T-helper 2 cell treated with Interferon-gamma antibody and Interleukin-4, amounts not matched to agents 5 μg/mL and 100 μg/mL, for 36 hours (primary cell): ENCODE results near the gene PCSK1N.
"Not testable (repeated sequence)": the region's sequence is repeated elsewhere in the genome, so short reads cannot be mapped to it uniquely, and the experiment has no call there.

Source experiments
- DNase-seq: peaks from one replicate; pipeline ENCODE4 v3.0.0; 2021; ENCODE audit warnings: low spot score
- H3K27ac Mint-ChIP-seq: one replicate; pipeline ENCODE4 v1.8.0; 2021; ENCODE audit warnings: mild to moderate bottlenecking, mixed read lengths
- H3K27me3 Mint-ChIP-seq: one replicate; pipeline ENCODE4 v1.8.0; 2021; ENCODE audit warnings: low read depth, mixed read lengths
- H3K36me3 Mint-ChIP-seq: one replicate; pipeline ENCODE4 v1.8.0; 2021; ENCODE audit warnings: low read depth, mixed read lengths
- H3K4me1 Mint-ChIP-seq: one replicate; pipeline ENCODE4 v1.8.0; 2021; ENCODE audit warnings: low read depth, mixed read lengths
- H3K4me3 Mint-ChIP-seq: one replicate; pipeline ENCODE4 v1.8.0; 2022; ENCODE audit warnings: mild to moderate bottlenecking, moderate library complexity, mixed read lengths
- H3K9me3 Mint-ChIP-seq: one replicate; pipeline ENCODE4 v1.8.0; 2021; ENCODE audit warnings: mixed read lengths

PCSK1N gene, protein sequence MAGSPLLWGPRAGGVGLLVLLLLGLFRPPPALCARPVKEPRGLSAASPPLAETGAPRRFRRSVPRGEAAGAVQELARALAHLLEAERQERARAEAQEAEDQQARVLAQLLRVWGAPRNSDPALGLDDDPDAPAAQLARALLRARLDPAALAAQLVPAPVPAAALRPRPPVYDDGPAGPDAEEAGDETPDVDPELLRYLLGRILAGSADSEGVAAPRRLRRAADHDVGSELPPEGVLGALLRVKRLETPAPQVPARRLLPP

DNA sequence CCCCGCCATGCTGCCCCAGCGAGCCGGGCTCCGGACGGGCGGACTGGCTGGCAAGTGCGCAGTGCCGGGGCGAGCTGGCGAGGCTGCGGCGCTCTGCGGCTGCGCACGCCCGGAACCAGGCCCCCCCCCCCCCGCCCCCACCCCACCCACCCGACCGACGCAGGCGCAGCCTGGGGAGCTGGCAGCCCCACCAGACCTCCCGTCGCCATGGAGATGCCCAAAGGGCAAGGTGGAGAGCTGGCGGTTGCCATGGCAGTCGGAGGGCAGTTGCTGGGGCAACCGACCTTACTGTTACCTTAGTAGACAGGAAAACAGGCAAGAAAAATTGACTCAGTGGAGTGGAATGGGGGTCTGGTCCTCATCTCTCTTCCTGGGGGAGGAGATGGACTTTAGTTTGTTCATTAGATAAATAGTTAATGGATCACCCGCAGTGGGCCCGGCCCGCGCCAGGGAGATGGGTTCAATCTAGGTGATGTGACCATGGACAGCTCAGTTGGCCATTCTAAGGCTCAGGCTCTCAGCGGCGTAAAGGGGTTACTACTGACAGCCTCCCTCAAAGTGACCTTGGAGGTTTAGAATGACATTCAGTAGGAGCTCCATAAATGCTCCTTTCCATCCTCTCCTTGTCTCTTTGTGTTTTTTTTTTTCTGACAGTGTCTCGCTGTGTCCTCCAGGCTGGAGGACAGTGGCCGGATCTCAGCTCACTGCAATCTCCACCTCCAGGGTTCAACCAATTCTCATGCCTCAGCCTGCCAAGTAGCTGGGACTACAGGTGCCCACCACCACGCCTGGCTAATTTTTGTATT, at the start of gene PCSK1N:
TSS of gene PCSK1N (minus strand) at position 87 of the 806 bp plus-strand sequence. CDS start at position 9, 78 bp downstream.
- H3K27ac Mint-ChIP-seq, result peak within 1 kb of the TSS; percentile 43
- H3K9me3 Mint-ChIP-seq, result no peaks in the 10 kb centered on the region
- H3K4me3 Mint-ChIP-seq, result peak within 1 kb of the TSS; percentile 74
- no peaks in the 10 kb centered on the region for H3K36me3 Mint-ChIP-seq
- no peak for DNase-seq
- peaks cover 9% of the 10 kb centered on the region for H3K4me1 Mint-ChIP-seq
- H3K27me3 Mint-ChIP-seq, result peaks cover 48% of the 10 kb centered on the region

DNA sequence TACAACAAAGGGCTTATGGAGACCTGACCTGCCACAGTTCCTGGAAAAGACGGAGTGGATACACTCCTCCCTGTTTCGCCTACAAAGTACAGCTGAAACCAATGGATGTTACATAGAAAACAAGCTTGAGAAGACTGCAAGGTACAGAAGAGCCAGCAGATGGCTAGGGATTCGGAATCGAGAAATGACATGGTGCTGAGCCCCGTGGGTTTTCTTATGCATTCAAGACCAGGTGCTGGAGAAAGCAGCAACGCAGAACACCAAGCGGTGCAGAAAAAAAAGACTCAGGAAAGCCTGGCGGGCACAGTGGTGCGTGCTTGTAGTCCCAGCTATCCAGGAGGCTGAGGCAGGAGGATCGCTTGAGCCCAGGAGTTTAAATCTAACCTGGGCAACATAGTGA, 48.3 kb upstream of the PCSK1N start:
- H3K4me1 Mint-ChIP-seq, result no peaks in the 10 kb centered on the region
- no peaks in the 10 kb centered on the region for H3K36me3 Mint-ChIP-seq
- DNase-seq, result no peak
- H3K9me3 Mint-ChIP-seq, result no peaks in the 10 kb centered on the region
- no peak overlapping the region for H3K27ac Mint-ChIP-seq
- no peaks in the 10 kb centered on the region for H3K27me3 Mint-ChIP-seq
- no peak overlapping the region for H3K4me3 Mint-ChIP-seq

DNA sequence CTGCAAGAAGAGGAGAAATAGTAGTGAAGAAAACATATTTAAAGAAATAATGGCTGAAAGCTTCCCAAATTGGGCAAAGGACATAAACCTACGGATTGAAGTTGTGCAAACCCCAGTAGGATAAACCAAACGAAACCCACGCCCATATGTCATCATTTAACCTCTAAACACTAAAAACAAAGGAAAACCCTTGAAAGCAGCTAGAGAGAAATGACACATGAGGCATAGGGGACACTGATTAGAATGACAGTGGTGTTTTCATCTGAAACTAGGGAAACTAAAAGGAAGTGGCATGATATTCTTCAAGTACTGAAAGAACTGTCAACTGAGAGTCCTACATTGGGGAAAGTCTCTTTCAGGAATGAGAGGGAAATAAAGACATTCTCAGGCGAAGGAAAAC, 41.5 kb upstream of the PCSK1N start:
- H3K36me3 Mint-ChIP-seq, H3K4me3 Mint-ChIP-seq, H3K27me3 Mint-ChIP-seq, DNase-seq, H3K9me3 Mint-ChIP-seq, H3K4me1 Mint-ChIP-seq, H3K27ac Mint-ChIP-seq: not testable (repeated sequence)

DNA sequence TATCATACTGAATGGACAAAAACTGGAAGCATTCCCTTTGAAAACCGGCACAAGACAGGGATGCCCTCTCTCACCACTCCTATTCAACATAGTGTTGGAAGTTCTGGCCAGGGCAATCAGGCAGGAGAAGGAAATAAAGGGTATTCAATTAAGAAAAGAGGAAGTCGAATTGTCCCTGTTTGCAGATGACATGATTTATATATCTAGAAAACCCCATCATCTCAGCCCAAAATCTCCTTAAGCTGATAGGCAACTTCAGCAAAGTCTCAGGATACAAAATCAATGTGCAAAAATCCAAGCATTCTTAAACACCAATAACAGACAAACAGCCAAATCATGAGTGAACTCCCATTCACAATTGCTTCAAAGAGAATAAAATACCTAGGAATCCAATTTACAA, 36.6 kb upstream of the PCSK1N start:
- H3K36me3 Mint-ChIP-seq, DNase-seq, H3K27me3 Mint-ChIP-seq, H3K4me1 Mint-ChIP-seq, H3K9me3 Mint-ChIP-seq, H3K4me3 Mint-ChIP-seq, H3K27ac Mint-ChIP-seq: not testable (repeated sequence)

DNA sequence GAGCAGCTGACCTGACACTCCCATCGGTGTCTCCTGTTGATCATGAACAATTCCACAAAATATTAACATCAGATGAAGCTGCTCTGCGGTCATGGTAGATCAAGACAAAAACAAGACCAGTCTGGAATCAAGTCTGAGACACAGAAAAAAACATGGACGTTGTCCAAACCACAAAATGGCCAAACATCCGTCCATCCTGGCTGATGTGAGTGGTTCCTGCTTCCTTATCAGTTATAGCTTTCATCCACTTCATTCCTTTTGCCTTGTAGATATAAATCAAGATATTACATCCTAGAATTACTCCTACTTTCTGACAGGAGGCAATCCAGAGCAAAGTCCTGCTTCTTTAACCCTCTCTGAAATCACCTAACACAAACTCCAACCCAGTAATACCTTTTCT, 28.8 kb upstream of the PCSK1N start:
- Mint-ChIP-seq H3K36me3 (no peaks in the 10 kb centered on the region), H3K9me3 (no peaks in the 10 kb centered on the region), H3K27me3 (peaks cover 5% of the 10 kb centered on the region), H3K4me1 (no peaks in the 10 kb centered on the region), H3K4me3 (no peak overlapping the region), H3K27ac (no peak overlapping the region)
- no peak for DNase-seq

DNA sequence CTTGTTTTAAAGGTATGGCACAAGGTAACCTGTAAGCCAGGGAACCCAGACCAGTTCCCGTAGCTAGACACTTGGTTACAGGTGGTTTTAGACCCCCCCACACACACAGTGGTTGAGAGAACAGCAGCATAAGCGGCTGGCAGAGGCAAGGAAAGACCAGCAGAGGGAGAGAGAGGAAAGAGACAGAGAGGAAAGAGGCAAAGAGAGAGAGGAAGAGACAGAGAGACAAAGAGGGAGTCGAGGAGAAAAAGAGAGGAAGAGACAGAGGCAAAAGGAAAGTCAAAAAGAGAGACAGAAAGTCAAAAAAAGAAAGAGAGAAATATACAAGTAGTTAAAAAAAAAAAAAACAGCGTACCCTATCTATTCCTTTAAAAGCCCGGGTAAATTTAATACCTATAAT, 19.5 kb upstream of the PCSK1N start:
- Mint-ChIP-seq H3K27ac (no peak overlapping the region), H3K9me3 (no peaks in the 10 kb centered on the region), H3K36me3 (no peaks in the 10 kb centered on the region), H3K4me1 (peaks cover 6% of the 10 kb centered on the region), H3K4me3 (no peak overlapping the region), H3K27me3 (peaks cover 20% of the 10 kb centered on the region)
- DNase-seq, result no peak

DNA sequence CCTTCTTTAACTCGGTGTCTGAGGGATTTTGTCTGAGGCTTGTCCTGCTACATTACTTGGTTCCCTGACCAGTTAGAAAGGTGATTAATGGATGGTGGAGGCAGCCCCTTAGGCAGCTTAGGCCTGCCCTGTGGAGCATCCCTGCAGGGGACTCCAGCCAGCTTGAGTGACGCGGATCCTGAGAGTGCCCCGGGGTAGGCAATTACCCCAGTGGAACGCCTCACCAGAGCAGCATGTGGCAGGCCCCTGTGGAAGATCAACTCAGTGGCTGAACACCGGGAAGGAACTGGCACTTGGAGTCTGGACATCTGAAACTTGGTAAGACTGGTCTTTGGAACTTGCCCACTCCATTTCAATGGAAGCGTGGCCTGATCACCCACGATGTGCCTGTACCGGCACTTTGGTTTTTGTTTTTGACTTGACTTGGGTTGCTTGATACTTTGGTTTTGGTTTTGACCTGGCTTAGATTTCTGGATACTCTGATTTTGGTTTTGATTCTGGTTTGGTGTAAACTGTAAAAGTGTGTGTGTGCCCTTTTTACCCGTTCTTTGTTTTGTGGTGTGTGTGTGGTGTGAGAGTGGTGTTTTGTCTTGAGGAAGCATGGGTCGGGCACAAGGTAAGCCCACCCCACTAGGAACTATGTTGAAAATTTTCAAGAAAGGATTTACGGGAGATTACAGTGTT, 18.9 kb upstream of the PCSK1N start:
- H3K4me3 Mint-ChIP-seq, H3K36me3 Mint-ChIP-seq, H3K27ac Mint-ChIP-seq, DNase-seq, H3K4me1 Mint-ChIP-seq, H3K9me3 Mint-ChIP-seq: not testable (repeated sequence)
- H3K27me3 Mint-ChIP-seq, result peaks cover 20% of the 10 kb centered on the region

DNA sequence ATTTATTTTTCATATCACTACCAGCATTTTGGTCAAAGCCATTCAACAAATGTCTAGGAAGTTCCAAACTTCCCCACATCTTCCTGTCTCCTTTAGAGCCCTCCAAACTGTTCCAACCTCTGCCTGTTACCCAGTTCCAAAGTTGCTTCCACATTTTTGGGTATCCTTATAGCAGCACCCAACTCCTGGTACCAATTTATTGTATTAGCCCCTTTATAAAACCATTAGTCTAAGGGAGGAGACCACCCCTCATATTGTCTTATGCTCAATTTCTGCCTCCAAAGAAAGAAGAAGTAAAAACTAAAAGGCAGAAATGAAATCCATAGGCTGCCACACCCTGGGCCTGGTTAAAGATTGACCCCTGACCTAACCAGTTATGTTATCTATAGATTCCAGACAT, 18.1 kb upstream of the PCSK1N start:
- H3K9me3 Mint-ChIP-seq, DNase-seq, H3K36me3 Mint-ChIP-seq, H3K4me3 Mint-ChIP-seq, H3K27ac Mint-ChIP-seq: not testable (repeated sequence)
- peaks cover 24% of the 10 kb centered on the region for H3K27me3 Mint-ChIP-seq
- peaks cover 11% of the 10 kb centered on the region for H3K4me1 Mint-ChIP-seq

DNA sequence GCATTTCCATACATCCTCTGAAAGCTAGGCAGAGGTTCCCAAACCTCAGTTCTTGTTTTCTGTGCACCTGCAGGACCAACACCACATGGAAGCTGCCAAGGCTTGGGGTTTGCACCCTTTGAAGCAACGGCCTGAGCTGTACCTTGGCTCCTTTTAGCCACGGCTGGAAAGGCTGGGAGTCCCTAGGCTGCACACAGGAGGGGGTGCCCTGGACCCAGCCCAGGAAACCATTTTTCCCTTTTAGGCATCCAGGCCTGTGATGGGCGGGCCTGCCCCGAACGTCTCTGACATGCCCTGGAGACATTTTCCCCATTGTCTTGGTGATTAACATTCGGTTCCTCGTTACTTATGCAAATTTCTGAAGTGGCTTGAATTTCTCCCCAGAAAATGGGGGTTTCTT, 17.4 kb upstream of the PCSK1N start:
- H3K9me3 Mint-ChIP-seq, result no peaks in the 10 kb centered on the region

DNA sequence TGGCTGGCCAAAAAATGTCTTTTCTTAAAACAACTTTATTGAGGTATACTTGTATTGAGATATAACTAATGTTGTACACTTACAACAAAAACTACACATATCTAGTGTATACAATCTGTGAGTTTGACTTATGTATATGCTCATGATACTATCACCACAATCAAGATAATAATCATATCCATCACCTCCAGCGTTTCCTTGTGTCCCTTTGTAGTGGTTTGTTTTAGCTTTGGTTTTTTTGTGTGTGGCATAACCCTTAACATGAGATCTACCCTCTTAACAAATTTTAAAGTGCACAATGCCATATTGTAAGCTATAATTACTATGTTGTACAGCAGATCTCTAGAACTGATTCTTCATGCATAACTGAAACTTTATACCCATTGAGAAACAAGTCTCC, 13.4 kb upstream of the PCSK1N start:
- Mint-ChIP-seq H3K36me3 (no peaks in the 10 kb centered on the region), H3K4me3 (no peak overlapping the region), H3K27me3 (peaks cover 6% of the 10 kb centered on the region), H3K27ac (no peak overlapping the region), H3K4me1 (peaks cover 5% of the 10 kb centered on the region), H3K9me3 (no peaks in the 10 kb centered on the region)
- no peak for DNase-seq

More for the DNA sequence above, 17.4 kb upstream of the PCSK1N start:
- no peak for DNase-seq
- Mint-ChIP-seq H3K27me3 (peaks cover 24% of the 10 kb centered on the region), H3K27ac (no peak overlapping the region), H3K4me1 (peaks cover 11% of the 10 kb centered on the region), H3K4me3 (no peak overlapping the region), H3K36me3 (no peaks in the 10 kb centered on the region)

DNA sequence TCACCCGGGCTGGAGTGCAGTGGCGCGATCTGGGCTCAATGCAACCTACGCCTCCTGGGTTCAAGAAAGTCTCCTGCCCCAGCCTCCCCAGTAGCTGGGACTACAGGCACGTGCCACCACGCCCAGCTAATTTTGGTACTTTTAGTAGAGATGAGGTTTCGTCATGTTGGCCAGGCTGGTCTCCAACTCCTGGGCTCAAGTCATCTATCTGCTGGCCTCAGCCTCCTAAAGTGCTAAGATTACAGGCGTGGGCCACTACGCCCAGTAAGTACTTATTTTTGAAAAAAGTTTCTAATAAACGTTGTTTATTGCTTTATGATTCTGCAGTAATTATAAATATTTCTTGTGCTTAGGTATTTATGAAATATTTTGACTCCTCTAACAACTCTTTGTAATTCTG, 4.3 kb upstream of the PCSK1N start:
- Mint-ChIP-seq H3K4me1 (peaks cover 3% of the 10 kb centered on the region), H3K36me3 (no peaks in the 10 kb centered on the region), H3K27me3 (peaks cover 24% of the 10 kb centered on the region), H3K4me3 (no peak overlapping the region), H3K9me3 (no peaks in the 10 kb centered on the region), H3K27ac (no peak overlapping the region)
- no peak for DNase-seq

DNA sequence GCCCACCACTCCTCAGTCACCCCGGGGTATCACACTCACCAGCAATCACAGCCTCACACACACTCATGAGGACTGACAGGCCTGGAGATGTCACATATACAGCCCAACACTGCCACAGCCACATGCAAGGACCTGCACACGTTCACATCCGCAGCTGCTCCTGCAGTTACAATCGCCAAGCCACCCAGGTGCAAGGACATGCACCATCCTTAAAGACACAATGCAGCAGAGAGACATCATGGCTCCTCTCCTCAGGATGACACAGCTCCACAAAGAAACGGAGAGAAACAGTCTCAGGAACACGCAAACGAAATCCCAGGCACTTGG, 1.1 kb downstream of the PCSK1N start:
- H3K9me3 Mint-ChIP-seq, result no peaks in the 10 kb centered on the region
- peak overlapping the region; percentile 74 for H3K4me3 Mint-ChIP-seq
- peaks cover 54% of the 10 kb centered on the region for H3K27me3 Mint-ChIP-seq
- no peak for DNase-seq
- peak overlapping the region; percentile 43 for H3K27ac Mint-ChIP-seq
- H3K36me3 Mint-ChIP-seq, result no peaks in the 10 kb centered on the region
- peaks cover 9% of the 10 kb centered on the region for H3K4me1 Mint-ChIP-seq

DNA sequence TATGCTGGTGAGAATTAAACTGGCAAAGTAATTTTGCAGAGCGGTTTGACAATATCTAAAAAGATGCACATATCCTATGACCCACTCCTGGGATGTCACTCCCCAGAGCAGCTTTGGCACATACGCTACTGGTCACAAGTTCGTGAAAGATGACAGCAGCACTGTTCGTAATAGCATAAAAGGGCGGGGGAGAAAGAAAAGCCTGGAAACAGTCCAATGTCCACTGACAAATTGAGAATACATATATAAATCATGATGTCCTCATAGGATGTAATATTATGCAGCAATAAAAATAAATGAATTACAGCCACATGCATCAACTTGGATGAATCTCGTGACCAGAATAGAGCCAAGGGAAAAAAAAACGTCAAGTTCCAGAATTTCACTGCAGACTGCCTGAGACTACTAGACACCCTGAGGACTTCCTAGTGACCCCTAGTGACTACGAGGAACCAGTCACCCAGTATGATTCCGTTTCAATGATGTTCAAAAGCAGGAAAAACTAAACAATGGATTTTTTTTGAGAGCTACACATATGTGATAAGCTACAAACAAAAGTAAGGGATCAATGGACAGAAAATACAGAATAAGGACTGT, 1.8 kb downstream of the PCSK1N start:
- H3K27me3 Mint-ChIP-seq, result peaks cover 57% of the 10 kb centered on the region
- no peaks in the 10 kb centered on the region for H3K36me3 Mint-ChIP-seq
- H3K4me1 Mint-ChIP-seq, result peaks cover 9% of the 10 kb centered on the region
- H3K27ac Mint-ChIP-seq, result no peak overlapping the region
- no peak for DNase-seq
- no peaks in the 10 kb centered on the region for H3K9me3 Mint-ChIP-seq
- no peak overlapping the region for H3K4me3 Mint-ChIP-seq

DNA sequence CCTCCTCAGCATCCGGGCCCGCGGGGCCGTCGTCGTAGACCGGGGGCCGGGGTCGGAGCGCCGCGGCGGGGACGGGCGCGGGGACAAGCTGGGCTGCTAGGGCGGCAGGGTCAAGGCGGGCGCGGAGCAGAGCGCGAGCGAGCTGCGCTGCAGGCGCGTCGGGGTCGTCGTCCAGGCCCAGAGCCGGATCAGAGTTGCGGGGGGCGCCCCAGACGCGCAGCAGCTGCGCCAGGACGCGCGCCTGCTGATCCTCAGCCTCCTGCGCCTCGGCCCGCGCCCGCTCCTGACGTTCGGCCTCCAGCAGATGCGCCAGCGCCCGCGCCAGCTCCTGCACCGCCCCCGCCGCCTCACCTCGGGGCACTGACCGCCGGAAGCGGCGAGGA, 3.5 kb downstream of the PCSK1N start:
- Mint-ChIP-seq H3K27ac (no peak overlapping the region), H3K36me3 (peaks cover 5% of the 10 kb centered on the region), H3K27me3 (peaks cover 68% of the 10 kb centered on the region)

More for the DNA sequence above, 3.5 kb downstream of the PCSK1N start:
- no peak overlapping the region for H3K4me3 Mint-ChIP-seq
- no peak for DNase-seq
- no peaks in the 10 kb centered on the region for H3K9me3 Mint-ChIP-seq
- peaks cover 9% of the 10 kb centered on the region for H3K4me1 Mint-ChIP-seq
